H9 (cell line): ENCODE results near the gene PEPD. TPM values are rescaled to one million over a fixed set of nuclear protein-coding genes. Genes with fewer than 3 reads are reported as not detected.

Experiments
- DNase-seq: peaks from one replicate; pipeline ENCODE4 v3.0.0-alpha.2; 2017
- H2AFZ ChIP-seq: one replicate; pipeline ENCODE4 v1.6.1; 2013; ENCODE audit warnings: mild to moderate bottlenecking, low read length, control low read depth, moderate library complexity
- H2AK5ac ChIP-seq: 2 replicates; pipeline ENCODE4 v1.6.1; 2013; ENCODE audit warnings: low read length, control low read depth, mixed read lengths; ENCODE audit not compliant: insufficient read length
- H2BK120ac ChIP-seq: one replicate; pipeline ENCODE4 v1.6.1; 2013; ENCODE audit warnings: low read depth, mild to moderate bottlenecking, low read length, control low read depth, inconsistent platforms; ENCODE audit not compliant: poor library complexity, severe bottlenecking
- H2BK12ac ChIP-seq: 2 replicates; pipeline ENCODE4 v1.6.1; 2013; ENCODE audit warnings: low read length, control low read depth, mixed read lengths, low read depth; ENCODE audit not compliant: insufficient read length
- H2BK15ac ChIP-seq: 2 replicates; pipeline ENCODE4 v1.6.1; 2013; ENCODE audit warnings: low read depth, low read length, control low read depth
- H2BK20ac ChIP-seq: one replicate; pipeline ENCODE4 v1.6.1; 2013; ENCODE audit warnings: low read depth, mild to moderate bottlenecking, low read length, control low read depth, inconsistent platforms; ENCODE audit not compliant: poor library complexity, severe bottlenecking
- H2BK5ac ChIP-seq: 2 replicates; pipeline ENCODE4 v1.6.1; 2013; ENCODE audit warnings: low read length, control low read depth, mixed read lengths; ENCODE audit not compliant: insufficient read length
- H3K14ac ChIP-seq: 2 replicates; pipeline ENCODE4 v1.6.1; 2013; ENCODE audit warnings: low read length, control low read depth; ENCODE audit not compliant: insufficient read depth
- H3K18ac ChIP-seq: 2 replicates; pipeline ENCODE4 v1.6.1; 2013; ENCODE audit warnings: low read depth, mild to moderate bottlenecking, mixed read lengths, low read length, control low read depth; ENCODE audit not compliant: insufficient read length
- H3K23ac ChIP-seq: 2 replicates; pipeline ENCODE4 v1.6.1; 2013; ENCODE audit warnings: low read length, control low read depth, mixed read lengths, low read depth; ENCODE audit not compliant: insufficient read length
- H3K23me2 ChIP-seq: 2 replicates; pipeline ENCODE4 v1.6.1; 2013; ENCODE audit warnings: low read depth, mild to moderate bottlenecking, mixed read lengths, low read length, control low read depth; ENCODE audit not compliant: insufficient read length, poor library complexity, severe bottlenecking
- H3K27ac ChIP-seq: 2 replicates; pipeline ENCODE4 v1.5.1; 2013; ENCODE audit warnings: low read length, control low read depth, mixed read lengths, low read depth; ENCODE audit not compliant: insufficient read length
- H3K27me3 ChIP-seq: 2 replicates; pipeline ENCODE4 v1.6.1; 2013; ENCODE audit warnings: low read length, control low read depth, inconsistent platforms; ENCODE audit not compliant: insufficient read depth
- H3K4ac ChIP-seq: 2 replicates; pipeline ENCODE4 v1.6.1; 2013; ENCODE audit warnings: low read depth, mild to moderate bottlenecking, control low read depth, inconsistent platforms, low read length, moderate library complexity
- H3K4me1 ChIP-seq: 2 replicates; pipeline ENCODE4 v1.6.1; 2013; ENCODE audit warnings: low read length, control low read depth, inconsistent platforms; ENCODE audit not compliant: insufficient read depth
- H3K4me2 ChIP-seq: 2 replicates; pipeline ENCODE4 v1.6.1; 2013; ENCODE audit warnings: low read length, control low read depth, mixed read lengths; ENCODE audit not compliant: insufficient read length, insufficient read depth
- H3K56ac ChIP-seq: 2 replicates; pipeline ENCODE4 v1.6.1; 2013; ENCODE audit warnings: low read depth, mild to moderate bottlenecking, mixed read lengths, low read length, control low read depth; ENCODE audit not compliant: insufficient read length
- H3K79me1 ChIP-seq: 2 replicates; pipeline ENCODE4 v1.6.1; 2013; ENCODE audit warnings: low read depth, mild to moderate bottlenecking, moderate library complexity, low read length, control low read depth, inconsistent platforms; ENCODE audit not compliant: insufficient read depth, poor library complexity, severe bottlenecking
- H3K79me2 ChIP-seq: 2 replicates; pipeline ENCODE4 v1.6.1; 2013; ENCODE audit warnings: low read length, control low read depth, inconsistent platforms; ENCODE audit not compliant: insufficient read depth
- H3K9ac ChIP-seq: 2 replicates; pipeline ENCODE4 v1.6.1; 2013; ENCODE audit warnings: low read length, control low read depth, mixed read lengths; ENCODE audit not compliant: insufficient read length; ENCODE audit errors: extremely low read depth
- H3K9me3 ChIP-seq: one replicate; pipeline ENCODE4 v1.6.1; 2013; ENCODE audit warnings: low read depth, low read length, inconsistent platforms; ENCODE audit not compliant: control insufficient read depth
- H3T11ph ChIP-seq: one replicate; pipeline ENCODE4 v1.6.1; 2013; ENCODE audit warnings: mild to moderate bottlenecking, low read length, control low read depth, inconsistent platforms
- H4K20me1 ChIP-seq: one replicate; pipeline ENCODE4 v1.6.1; 2013; ENCODE audit not compliant: control insufficient read depth, insufficient read length, insufficient read depth
- H4K5ac ChIP-seq: 2 replicates; pipeline ENCODE4 v1.6.1; 2013; ENCODE audit warnings: low read depth, mild to moderate bottlenecking, mixed read lengths, low read length, control low read depth; ENCODE audit not compliant: insufficient read length
- H4K8ac ChIP-seq: replicated peaks from 2 replicates; pipeline ENCODE4 v1.6.1; 2013; ENCODE audit warnings: low read length, control low read depth, mixed read lengths, low read depth; ENCODE audit not compliant: insufficient read length
- H4K91ac ChIP-seq: 2 replicates; pipeline ENCODE4 v1.6.1; 2013; ENCODE audit warnings: low read depth, mild to moderate bottlenecking, moderate library complexity, mixed read lengths, low read length, control low read depth; ENCODE audit not compliant: insufficient read length
- H3K27ac Mint-ChIP-seq, 3 experiments: 2 replicates in 2 of 3; 3 replicates in 1 of 3; pipeline ENCODE4 v1.8.0; 2020 to 2021; ENCODE audit warnings: mixed read lengths in 3 of 3, mild to moderate bottlenecking in 1 of 3, moderate library complexity in 1 of 3
- H3K27me3 Mint-ChIP-seq: 2 replicates; pipeline ENCODE4 v1.8.0; 2021; ENCODE audit warnings: low read depth, mild to moderate bottlenecking, moderate library complexity, mixed read lengths
- H3K36me3 Mint-ChIP-seq, 3 experiments: 2 replicates in 2 of 3; 3 replicates in 1 of 3; pipeline ENCODE4 v1.8.0; 2020 to 2021; ENCODE audit warnings: low read depth in 3 of 3, mixed read lengths in 3 of 3; ENCODE audit not compliant: insufficient read depth in 1 of 3
- H3K4me1 Mint-ChIP-seq, 2 experiments: 2 replicates each; pipeline ENCODE4 v1.8.0; 2020; ENCODE audit warnings: mixed read lengths in 2 of 2
- H3K4me3 Mint-ChIP-seq, 2 experiments: 2 replicates in 1 of 2; 3 replicates in 1 of 2; pipeline ENCODE4 v1.8.0; 2020 to 2021; ENCODE audit warnings: mild to moderate bottlenecking in 2 of 2, mixed read lengths in 2 of 2, moderate library complexity in 1 of 2
- H3K9me3 Mint-ChIP-seq, 2 experiments: 2 replicates in 1 of 2; 3 replicates in 1 of 2; pipeline ENCODE4 v1.8.0; 2020; ENCODE audit warnings: mild to moderate bottlenecking in 2 of 2, mixed read lengths in 2 of 2, moderate library complexity in 1 of 2
- CTCF ChIP-seq: fragments of 200-600 bp; sonication (generic); conservative IDR thresholded peaks from 3 replicates; pipeline ENCODE4 v1.8.0; 2021; ENCODE audit warnings: antibody characterized with exemption, mild to moderate bottlenecking
- WGBS: extraction: QIAGEN DNeasy Blood & Tissue Kit; methylation state at CpG from one replicate; pipeline ENCODE4 v1.1.7; 2013; ENCODE audit warnings: missing lambda C conversion rate, low lambda C conversion rate, mixed read lengths; ENCODE audit not compliant: insufficient read length; ENCODE audit errors: extremely low coverage; 5-methylcytosine and 5-hydroxymethylcytosine counted together
- total RNA-seq: library from RNA; stranded (reverse); gene quantifications from 2 replicates; pipeline ENCODE4 v1.2.1, GENCODE V29; 2021

Gene PEPD
- total RNA-seq, 1 experiment from 2014 or later, result 52.8 TPM

- Histone ChIP-seq H4K5ac (no peak overlapping the region), H4K91ac (no peak overlapping the region), H4K8ac (no peak overlapping the region), H2BK5ac (no peak overlapping the region), H2AFZ (no peak overlapping the region), H3K14ac (no peak overlapping the region), H2BK20ac (no peak overlapping the region), H3K9ac (no peak overlapping the region), H4K20me1 (no peaks in the 10 kb centered on the region), H3K27me3 (no peaks in the 10 kb centered on the region), H3K27ac (no peak overlapping the region), H3K4me2 (no peak overlapping the region), H3T11ph (no peak overlapping the region), H2BK15ac (no peak overlapping the region), H3K4me1 (peaks cover 2% of the 10 kb centered on the region; the same call in 1 of the 2 replicates), H3K9me3 (no peaks in the 10 kb centered on the region), H3K79me1 (no peaks in the 10 kb centered on the region), H3K18ac (no peak overlapping the region), H2AK5ac (no peak overlapping the region), H3K56ac (no peak overlapping the region), H2BK120ac (no peak overlapping the region), H3K23me2 (no peaks in the 10 kb centered on the region), H3K79me2 (no peaks in the 10 kb centered on the region), H2BK12ac (no peak overlapping the region), H3K23ac (no peak overlapping the region), H3K4ac (no peak overlapping the region)
- H3K9me3 Mint-ChIP-seq, result no peaks in the 10 kb centered on the region
- no peak for DNase-seq
- H3K36me3 Mint-ChIP-seq, result no peaks in the 10 kb centered on the region; a peak in 1 of 7 replicates
- no peak overlapping the region for H3K27ac Mint-ChIP-seq
- WGBS, result no CpG with 5 or more reads among the region's 28 CpGs
- no peak for TF ChIP-seq CTCF
- H3K27me3 Mint-ChIP-seq, result no peaks in the 10 kb centered on the region
- peaks cover 4 to 19% of the 10 kb centered on the region in 2 experiments; a peak in 2 of 4 replicates for H3K4me1 Mint-ChIP-seq
- no peak overlapping the region for H3K4me3 Mint-ChIP-seq
These were observed 122.4 kb downstream of the PEPD start for GRCh38 chr19:33399081-33399744.
